Activated CD4-positive, alpha-beta T cell treated with anti-CD3 and anti-CD28 coated beads, Interleukin-2, amount 10 ng/mL, durations not matched to agents 24 days and 14 days (primary cell): ENCODE data around the gene MPPED2. TPM values are rescaled to one million over a fixed set of nuclear protein-coding genes. Genes with fewer than 3 reads are reported as not detected.

ENCODE experiments used
- DNase-seq: peaks from one replicate; pipeline ENCODE4 v3.0.0; 2022
- H3K27ac Mint-ChIP-seq: one replicate; pipeline ENCODE4 v1.8.0; 2022; ENCODE audit warnings: mild to moderate bottlenecking, mixed read lengths
- H3K27me3 Mint-ChIP-seq: one replicate; pipeline ENCODE4 v1.8.0; 2022; ENCODE audit warnings: mixed read lengths
- H3K36me3 Mint-ChIP-seq: one replicate; pipeline ENCODE4 v1.8.0; 2022; ENCODE audit warnings: low read depth, mild to moderate bottlenecking, mixed read lengths
- H3K4me1 Mint-ChIP-seq: one replicate; pipeline ENCODE4 v1.8.0; 2021; ENCODE audit warnings: mixed read lengths
- H3K4me3 Mint-ChIP-seq: one replicate; pipeline ENCODE4 v1.8.0; 2022; ENCODE audit warnings: mild to moderate bottlenecking, moderate library complexity, mixed read lengths
- H3K9me3 Mint-ChIP-seq: one replicate; pipeline ENCODE4 v1.8.0; 2021; ENCODE audit warnings: mixed read lengths
- intact Hi-C: fragments of 100-400 bp; cut with micrococcal nuclease; formaldehyde crosslinking; loops from one replicate; pipeline ENCODE4 v1.15.1; 2023
- total RNA-seq: library from RNA; stranded (reverse); gene quantifications from 2 replicates; pipeline ENCODE4 v1.2.3, GENCODE V29; 2022

MPPED2 gene
- total RNA-seq, 1 donor from 2014 or later, result not detected

- H3K27me3 Mint-ChIP-seq, result peaks cover 56% of the 10 kb centered on the region
- H3K4me3 Mint-ChIP-seq, result peak overlapping the region; percentile 69
- H3K36me3 Mint-ChIP-seq, result no peaks in the 10 kb centered on the region
- H3K27ac Mint-ChIP-seq, result no peak overlapping the region
- peaks cover 2% of the 10 kb centered on the region for H3K4me1 Mint-ChIP-seq
- intact Hi-C loops, result loop anchor here (10.0 kb wide), 1 partner anchor 241 kb away; no protein-coding TSS in a partner anchor
- DNase-seq, result peak; percentile 54
- H3K9me3 Mint-ChIP-seq, result no peaks in the 10 kb centered on the region
Measured at GRCh38 chr11:30585892-30586250, 282 bp downstream of the MPPED2 start.

- Mint-ChIP-seq H3K4me3 (peak overlapping the region; percentile 61), H3K27me3 (peaks cover 56% of the 10 kb centered on the region)
Measured at GRCh38 chr11:30585125-30585891, 845 bp downstream of the MPPED2 start.

GRCh38 chr11:30583476-30584280 lies 2.5 kb downstream of the MPPED2 start:
- Mint-ChIP-seq H3K36me3 (no peaks in the 10 kb centered on the region), H3K4me1 (peaks cover 2% of the 10 kb centered on the region), H3K27me3 (peaks cover 53% of the 10 kb centered on the region), H3K4me3 (peak overlapping the region; percentile 3), H3K27ac (no peak overlapping the region), H3K9me3 (no peaks in the 10 kb centered on the region)
- DNase-seq, result no peak
- intact Hi-C loops, result loop anchor here (10.0 kb wide), 1 partner anchor 239 kb away; no protein-coding TSS in a partner anchor

More at GRCh38 chr11:30585125-30585891, 845 bp downstream of the MPPED2 start:
- intact Hi-C loops, result loop anchor here (10.0 kb wide), 1 partner anchor 241 kb away; no protein-coding TSS in a partner anchor
- DNase-seq, result peak; percentile 56
- Mint-ChIP-seq H3K27ac (no peak overlapping the region), H3K36me3 (no peaks in the 10 kb centered on the region), H3K4me1 (peaks cover 2% of the 10 kb centered on the region), H3K9me3 (no peaks in the 10 kb centered on the region)

- H3K9me3 Mint-ChIP-seq, result no peaks in the 10 kb centered on the region
- no peak for DNase-seq
- no peaks in the 10 kb centered on the region for H3K36me3 Mint-ChIP-seq
- H3K27ac Mint-ChIP-seq, result no peak overlapping the region
- H3K4me3 Mint-ChIP-seq, result no peak overlapping the region
- intact Hi-C loops, result loop anchor here (10.0 kb wide), 1 partner anchor 238 kb away; no protein-coding TSS in a partner anchor
- peaks cover 2% of the 10 kb centered on the region for H3K4me1 Mint-ChIP-seq
- peaks cover 46% of the 10 kb centered on the region for H3K27me3 Mint-ChIP-seq
Measured at GRCh38 chr11:30582726-30583125, 3.4 kb downstream of the MPPED2 start.

- H3K4me3 Mint-ChIP-seq, result no peak overlapping the region
- no peak for DNase-seq
Measured at GRCh38 chr11:30581675-30582074, 4.5 kb downstream of the MPPED2 start.

GRCh38 chr11:30580573-30580972 lies 5.6 kb downstream of the MPPED2 start:
- Mint-ChIP-seq H3K27ac (no peak overlapping the region), H3K9me3 (no peaks in the 10 kb centered on the region), H3K4me1 (no peaks in the 10 kb centered on the region), H3K36me3 (no peaks in the 10 kb centered on the region), H3K4me3 (no peak overlapping the region), H3K27me3 (peaks cover 33% of the 10 kb centered on the region)
- DNase-seq, result no peak
- intact Hi-C loops, result loop anchor here (10.0 kb wide), 1 partner anchor 236 kb away; no protein-coding TSS in a partner anchor

More at GRCh38 chr11:30581675-30582074, 4.5 kb downstream of the MPPED2 start:
- Mint-ChIP-seq H3K4me1 (peaks cover under 1% of the 10 kb centered on the region), H3K9me3 (no peaks in the 10 kb centered on the region), H3K27ac (no peak overlapping the region), H3K36me3 (no peaks in the 10 kb centered on the region), H3K27me3 (peaks cover 36% of the 10 kb centered on the region)
- intact Hi-C loops, result loop anchor here (10.0 kb wide), 1 partner anchor 237 kb away; no protein-coding TSS in a partner anchor

- no peak for DNase-seq
- no peak overlapping the region for H3K27ac Mint-ChIP-seq
- H3K27me3 Mint-ChIP-seq, result peaks cover 28% of the 10 kb centered on the region
- intact Hi-C loops, result loop anchor here (10.0 kb wide), 1 partner anchor 235 kb away; no protein-coding TSS in a partner anchor
- H3K4me1 Mint-ChIP-seq, result no peaks in the 10 kb centered on the region
- H3K36me3 Mint-ChIP-seq, result no peaks in the 10 kb centered on the region
- no peaks in the 10 kb centered on the region for H3K9me3 Mint-ChIP-seq
- no peak overlapping the region for H3K4me3 Mint-ChIP-seq
Measured at GRCh38 chr11:30579415-30580175, 6.6 kb downstream of the MPPED2 start.

GRCh38 chr11:30578406-30578805 lies 7.7 kb downstream of the MPPED2 start:
- Mint-ChIP-seq H3K4me3 (no peak overlapping the region), H3K27me3 (peaks cover 17% of the 10 kb centered on the region)

GRCh38 chr11:30573951-30574350 lies 12.2 kb downstream of the MPPED2 start:
- intact Hi-C loops, result no loop called here
- H3K4me3 Mint-ChIP-seq, result no peak overlapping the region
- H3K4me1 Mint-ChIP-seq, result no peaks in the 10 kb centered on the region
- no peak overlapping the region for H3K27ac Mint-ChIP-seq
- DNase-seq, result no peak
- no peaks in the 10 kb centered on the region for H3K27me3 Mint-ChIP-seq
- H3K9me3 Mint-ChIP-seq, result no peaks in the 10 kb centered on the region
- no peaks in the 10 kb centered on the region for H3K36me3 Mint-ChIP-seq

More at GRCh38 chr11:30578406-30578805, 7.7 kb downstream of the MPPED2 start:
- H3K9me3 Mint-ChIP-seq, result no peaks in the 10 kb centered on the region
- H3K4me1 Mint-ChIP-seq, result no peaks in the 10 kb centered on the region
- no peak for DNase-seq
- intact Hi-C loops, result no loop called here
- H3K27ac Mint-ChIP-seq, result no peak overlapping the region
- no peaks in the 10 kb centered on the region for H3K36me3 Mint-ChIP-seq

GRCh38 chr11:30568931-30569330 lies 17.2 kb downstream of the MPPED2 start:
- intact Hi-C loops, result no loop called here
- H3K4me3 Mint-ChIP-seq, result no peak overlapping the region
- DNase-seq, result no peak

GRCh38 chr11:30567644-30568043 lies 18.5 kb downstream of the MPPED2 start:
- H3K27ac Mint-ChIP-seq, result no peak overlapping the region
- no peaks in the 10 kb centered on the region for H3K4me1 Mint-ChIP-seq
- no peak overlapping the region for H3K4me3 Mint-ChIP-seq
- H3K9me3 Mint-ChIP-seq, result no peaks in the 10 kb centered on the region
- DNase-seq, result no peak
- H3K36me3 Mint-ChIP-seq, result no peaks in the 10 kb centered on the region
- no peaks in the 10 kb centered on the region for H3K27me3 Mint-ChIP-seq
- intact Hi-C loops, result no loop called here

More at GRCh38 chr11:30568931-30569330, 17.2 kb downstream of the MPPED2 start:
- Mint-ChIP-seq H3K27ac (no peak overlapping the region), H3K4me1 (no peaks in the 10 kb centered on the region), H3K36me3 (no peaks in the 10 kb centered on the region), H3K27me3 (no peaks in the 10 kb centered on the region), H3K9me3 (no peaks in the 10 kb centered on the region)

- Mint-ChIP-seq H3K9me3 (no peaks in the 10 kb centered on the region), H3K4me3 (no peak overlapping the region), H3K4me1 (no peaks in the 10 kb centered on the region)
Measured at GRCh38 chr11:30567120-30567519, 19.0 kb downstream of the MPPED2 start.

GRCh38 chr11:30566482-30566881 lies 19.7 kb downstream of the MPPED2 start:
- Mint-ChIP-seq H3K9me3 (no peaks in the 10 kb centered on the region), H3K27ac (no peak overlapping the region), H3K27me3 (no peaks in the 10 kb centered on the region), H3K4me1 (no peaks in the 10 kb centered on the region), H3K4me3 (no peak overlapping the region), H3K36me3 (no peaks in the 10 kb centered on the region)
- intact Hi-C loops, result no loop called here
- DNase-seq, result no peak

More at GRCh38 chr11:30567120-30567519, 19.0 kb downstream of the MPPED2 start:
- H3K27me3 Mint-ChIP-seq, result no peaks in the 10 kb centered on the region
- no peak for DNase-seq
- intact Hi-C loops, result no loop called here
- H3K36me3 Mint-ChIP-seq, result no peaks in the 10 kb centered on the region
- H3K27ac Mint-ChIP-seq, result no peak overlapping the region
